SK-N-SH treated with all-trans-retinoic acid at 6 μM for 48 hours (cell line): ENCODE measurements around the gene BCAS4.

Experiments used
- ATAC-seq: fragments of 200-7000 bp; cut with Tn5 transposase; 3 replicates; pipeline ENCODE4 v1.9.1; 2020; ENCODE audit warnings: mild to moderate bottlenecking, moderate library complexity
- ARNTL ChIP-seq: fragments of 450-650 bp; formaldehyde crosslinking; IDR thresholded peaks from 2 replicates; pipeline ENCODE4 v1.5.0; 2020; ENCODE audit warnings: low read depth, mild to moderate bottlenecking, moderate library complexity, borderline replicate concordance
- BACH2 ChIP-seq: fragments of 250-450 bp; sonication (Bioruptor Pico); IDR thresholded peaks from 2 replicates; pipeline ENCODE4 v1.9.0; 2021; ENCODE audit warnings: mild to moderate bottlenecking, borderline replicate concordance
- ESRRG ChIP-seq: fragments of 250-450 bp; sonication (Bioruptor Pico); IDR thresholded peaks from 2 replicates; pipeline ENCODE4 v1.6.1; 2021; ENCODE audit warnings: mild to moderate bottlenecking
- GLIS3 ChIP-seq: fragments of 250-450 bp; sonication (Bioruptor Pico); IDR thresholded peaks from 2 replicates; pipeline ENCODE4 v1.5.0; 2020; ENCODE audit warnings: mild to moderate bottlenecking, moderate library complexity
- ISL1 ChIP-seq: fragments of 250-450 bp; sonication (Bioruptor Pico); IDR thresholded peaks from 2 replicates; pipeline ENCODE4 v2.1.2; 2022; ENCODE audit warnings: mild to moderate bottlenecking, moderate library complexity
- PPARA ChIP-seq: fragments of 250-450 bp; sonication (Bioruptor Pico); IDR thresholded peaks from 2 replicates; pipeline ENCODE4 v1.5.0; 2020; ENCODE audit warnings: mild to moderate bottlenecking, borderline replicate concordance
- SNAI2 ChIP-seq: fragments of 250-450 bp; sonication (Bioruptor Pico); IDR thresholded peaks from 2 replicates; pipeline ENCODE4 v1.5.0; 2020; ENCODE audit warnings: mild to moderate bottlenecking, moderate library complexity
- TCF4 ChIP-seq: fragments of 250-450 bp; sonication (Bioruptor Pico); IDR thresholded peaks from 2 replicates; pipeline ENCODE4 v1.8.0; 2021; ENCODE audit warnings: mild to moderate bottlenecking, moderate library complexity, borderline replicate concordance
- TOX ChIP-seq: fragments of 250-450 bp; sonication (Bioruptor Pico); IDR thresholded peaks from 2 replicates; pipeline ENCODE4 v1.8.0; 2021; ENCODE audit warnings: mild to moderate bottlenecking, moderate library complexity, borderline replicate concordance
- ZC3H10 ChIP-seq: fragments of 250-450 bp; sonication (Bioruptor Pico); IDR thresholded peaks from 2 replicates; pipeline ENCODE4 v1.5.1; 2021; ENCODE audit warnings: mild to moderate bottlenecking, moderate library complexity
- ZFP3 ChIP-seq: fragments of 250-450 bp; sonication (Bioruptor Pico); IDR thresholded peaks from 2 replicates; pipeline ENCODE4 v1.5.0; 2020; ENCODE audit warnings: mild to moderate bottlenecking, moderate library complexity
- ZFP30 ChIP-seq: fragments of 450-650 bp; formaldehyde crosslinking; IDR thresholded peaks from 2 replicates; pipeline ENCODE4 v1.5.0; 2022; ENCODE audit warnings: mild to moderate bottlenecking, moderate library complexity
- ZNF565 ChIP-seq: fragments of 450-650 bp; formaldehyde crosslinking; conservative IDR thresholded peaks from 2 replicates; pipeline ENCODE4 v1.5.0; 2020; ENCODE audit warnings: low read depth, mild to moderate bottlenecking, moderate library complexity
- ZNF70 ChIP-seq: fragments of 450-650 bp; formaldehyde crosslinking; IDR thresholded peaks from 2 replicates; pipeline ENCODE4 v1.5.0; 2020; ENCODE audit warnings: mild to moderate bottlenecking, moderate library complexity
- ZNF8 ChIP-seq: fragments of 450-650 bp; formaldehyde crosslinking; IDR thresholded peaks from 2 replicates; pipeline ENCODE4 v1.5.0; 2020; ENCODE audit warnings: mild to moderate bottlenecking, moderate library complexity
- TF ChIP-seq, protein P1 (sequence below): fragments of 250-450 bp; sonication (Bioruptor Pico); IDR thresholded peaks from 2 replicates; pipeline ENCODE4 v1.5.1; 2020; ENCODE audit warnings: low read depth, mild to moderate bottlenecking, moderate library complexity
- TF ChIP-seq, protein P2 (sequence below): fragments of 250-450 bp; sonication (Bioruptor Pico); IDR thresholded peaks from 2 replicates; pipeline ENCODE4 v1.8.0; 2020; ENCODE audit warnings: mild to moderate bottlenecking, moderate library complexity, borderline replicate concordance
- TF ChIP-seq, protein P3 (sequence below): fragments of 250-450 bp; sonication (Bioruptor Pico); IDR thresholded peaks from 2 replicates; pipeline ENCODE4 v1.5.0; 2020; ENCODE audit warnings: mild to moderate bottlenecking, moderate library complexity

Gene BCAS4

DNA sequence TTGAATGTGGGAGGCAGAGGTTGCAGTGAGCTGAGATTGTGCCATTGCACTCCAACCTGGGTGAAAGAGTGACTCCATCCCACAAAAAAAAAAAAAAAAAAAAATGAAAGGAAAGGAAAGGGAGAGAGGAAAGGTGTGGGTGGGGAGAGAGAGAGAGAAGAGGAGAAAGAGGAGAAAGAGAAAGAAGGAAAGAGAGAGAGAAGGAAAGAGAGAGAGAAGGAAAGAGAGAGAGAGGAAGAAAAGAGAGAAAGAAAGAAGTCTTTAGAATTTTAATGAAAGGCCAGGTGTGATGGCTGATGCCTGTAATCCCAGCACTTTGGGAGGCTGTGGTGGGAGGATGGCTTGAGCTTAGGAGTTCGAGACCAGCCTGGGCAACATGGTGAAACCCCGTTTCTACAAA is 7.7 kb upstream of the BCAS4 start:
- TF ChIP-seq TOX (CRISPR knock-in tag) (no peak), ZC3H10 (CRISPR knock-in tag) (no peak), ESRRG (no peak), TCF4 (CRISPR knock-in tag) (no peak), GLIS3 (CRISPR knock-in tag) (no peak), ZNF70 (no peak), ZFP3 (CRISPR knock-in tag) (no peak), ARNTL (no peak)
- TF ChIP-seq, protein P1, sequence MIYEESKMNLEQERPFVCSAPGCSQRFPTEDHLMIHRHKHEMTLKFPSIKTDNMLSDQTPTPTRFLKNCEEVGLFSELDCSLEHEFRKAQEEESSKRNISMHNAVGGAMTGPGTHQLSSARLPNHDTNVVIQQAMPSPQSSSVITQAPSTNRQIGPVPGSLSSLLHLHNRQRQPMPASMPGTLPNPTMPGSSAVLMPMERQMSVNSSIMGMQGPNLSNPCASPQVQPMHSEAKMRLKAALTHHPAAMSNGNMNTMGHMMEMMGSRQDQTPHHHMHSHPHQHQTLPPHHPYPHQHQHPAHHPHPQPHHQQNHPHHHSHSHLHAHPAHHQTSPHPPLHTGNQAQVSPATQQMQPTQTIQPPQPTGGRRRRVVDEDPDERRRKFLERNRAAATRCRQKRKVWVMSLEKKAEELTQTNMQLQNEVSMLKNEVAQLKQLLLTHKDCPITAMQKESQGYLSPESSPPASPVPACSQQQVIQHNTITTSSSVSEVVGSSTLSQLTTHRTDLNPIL (CRISPR knock-in tag): no peak
- TF ChIP-seq, protein P2, sequence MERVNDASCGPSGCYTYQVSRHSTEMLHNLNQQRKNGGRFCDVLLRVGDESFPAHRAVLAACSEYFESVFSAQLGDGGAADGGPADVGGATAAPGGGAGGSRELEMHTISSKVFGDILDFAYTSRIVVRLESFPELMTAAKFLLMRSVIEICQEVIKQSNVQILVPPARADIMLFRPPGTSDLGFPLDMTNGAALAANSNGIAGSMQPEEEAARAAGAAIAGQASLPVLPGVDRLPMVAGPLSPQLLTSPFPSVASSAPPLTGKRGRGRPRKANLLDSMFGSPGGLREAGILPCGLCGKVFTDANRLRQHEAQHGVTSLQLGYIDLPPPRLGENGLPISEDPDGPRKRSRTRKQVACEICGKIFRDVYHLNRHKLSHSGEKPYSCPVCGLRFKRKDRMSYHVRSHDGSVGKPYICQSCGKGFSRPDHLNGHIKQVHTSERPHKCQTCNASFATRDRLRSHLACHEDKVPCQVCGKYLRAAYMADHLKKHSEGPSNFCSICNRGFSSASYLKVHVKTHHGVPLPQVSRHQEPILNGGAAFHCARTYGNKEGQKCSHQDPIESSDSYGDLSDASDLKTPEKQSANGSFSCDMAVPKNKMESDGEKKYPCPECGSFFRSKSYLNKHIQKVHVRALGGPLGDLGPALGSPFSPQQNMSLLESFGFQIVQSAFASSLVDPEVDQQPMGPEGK (CRISPR knock-in tag): no peak
- ATAC-seq: no peak

DNA sequence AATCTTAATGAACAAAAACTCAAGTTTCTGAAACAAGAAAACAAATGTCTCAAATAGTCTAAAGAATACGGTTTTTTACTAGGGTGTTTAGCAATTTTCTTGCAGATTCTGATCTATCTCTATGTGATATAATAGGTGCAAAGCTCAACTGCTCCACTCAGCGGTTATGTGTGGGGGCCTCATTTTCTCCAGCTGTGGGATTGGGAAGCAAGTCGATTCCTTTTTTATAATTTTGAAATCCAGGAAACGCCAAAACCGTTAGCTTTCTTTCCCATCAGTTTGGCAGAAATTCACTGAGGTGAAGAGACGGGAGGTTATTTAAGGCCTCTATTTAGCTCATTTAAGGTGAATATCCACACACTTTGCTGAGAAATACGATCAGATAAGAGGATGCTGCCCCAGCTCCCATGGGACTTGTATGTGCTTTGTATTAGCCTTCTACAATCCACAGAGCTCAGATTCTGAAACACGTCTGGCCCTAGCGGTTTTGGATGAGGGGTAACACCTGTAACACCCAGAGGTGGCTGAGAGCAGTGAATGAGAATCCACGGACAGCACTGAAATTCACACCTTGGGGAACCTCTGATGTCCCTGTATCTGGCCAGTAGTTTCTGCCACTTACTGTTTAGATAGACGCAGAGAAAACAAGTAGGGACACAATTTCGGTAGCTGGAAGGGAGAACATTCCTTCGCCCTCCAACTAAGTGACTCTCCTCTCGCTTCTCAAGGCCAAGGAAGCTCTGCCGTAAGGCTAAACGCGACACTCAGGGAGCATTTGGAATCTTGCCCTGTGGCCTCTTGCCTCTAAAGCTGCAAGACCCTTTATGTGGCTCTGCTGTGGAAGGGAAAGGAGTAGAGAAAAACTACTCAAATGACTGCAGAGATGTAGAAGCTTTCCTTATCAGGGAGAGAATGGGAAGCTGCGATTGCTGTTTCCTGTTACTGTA is 6.5 kb upstream of the BCAS4 start:
- ATAC-seq: peak; percentile 59
- TF ChIP-seq, protein P1 (CRISPR knock-in tag): no peak
- TF ChIP-seq, protein P2 (CRISPR knock-in tag): no peak
- TF ChIP-seq ZNF565 (CRISPR knock-in tag) (no peak), ZNF8 (no peak), SNAI2 (CRISPR knock-in tag) (no peak), ISL1 (CRISPR knock-in tag) (no peak), BACH2 (CRISPR knock-in tag) (no peak), TOX (CRISPR knock-in tag) (no peak), TCF4 (CRISPR knock-in tag) (no peak)
- TF ChIP-seq, protein P3, sequence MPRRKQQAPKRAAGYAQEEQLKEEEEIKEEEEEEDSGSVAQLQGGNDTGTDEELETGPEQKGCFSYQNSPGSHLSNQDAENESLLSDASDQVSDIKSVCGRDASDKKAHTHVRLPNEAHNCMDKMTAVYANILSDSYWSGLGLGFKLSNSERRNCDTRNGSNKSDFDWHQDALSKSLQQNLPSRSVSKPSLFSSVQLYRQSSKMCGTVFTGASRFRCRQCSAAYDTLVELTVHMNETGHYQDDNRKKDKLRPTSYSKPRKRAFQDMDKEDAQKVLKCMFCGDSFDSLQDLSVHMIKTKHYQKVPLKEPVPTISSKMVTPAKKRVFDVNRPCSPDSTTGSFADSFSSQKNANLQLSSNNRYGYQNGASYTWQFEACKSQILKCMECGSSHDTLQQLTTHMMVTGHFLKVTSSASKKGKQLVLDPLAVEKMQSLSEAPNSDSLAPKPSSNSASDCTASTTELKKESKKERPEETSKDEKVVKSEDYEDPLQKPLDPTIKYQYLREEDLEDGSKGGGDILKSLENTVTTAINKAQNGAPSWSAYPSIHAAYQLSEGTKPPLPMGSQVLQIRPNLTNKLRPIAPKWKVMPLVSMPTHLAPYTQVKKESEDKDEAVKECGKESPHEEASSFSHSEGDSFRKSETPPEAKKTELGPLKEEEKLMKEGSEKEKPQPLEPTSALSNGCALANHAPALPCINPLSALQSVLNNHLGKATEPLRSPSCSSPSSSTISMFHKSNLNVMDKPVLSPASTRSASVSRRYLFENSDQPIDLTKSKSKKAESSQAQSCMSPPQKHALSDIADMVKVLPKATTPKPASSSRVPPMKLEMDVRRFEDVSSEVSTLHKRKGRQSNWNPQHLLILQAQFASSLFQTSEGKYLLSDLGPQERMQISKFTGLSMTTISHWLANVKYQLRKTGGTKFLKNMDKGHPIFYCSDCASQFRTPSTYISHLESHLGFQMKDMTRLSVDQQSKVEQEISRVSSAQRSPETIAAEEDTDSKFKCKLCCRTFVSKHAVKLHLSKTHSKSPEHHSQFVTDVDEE (CRISPR knock-in tag): no peak

DNA sequence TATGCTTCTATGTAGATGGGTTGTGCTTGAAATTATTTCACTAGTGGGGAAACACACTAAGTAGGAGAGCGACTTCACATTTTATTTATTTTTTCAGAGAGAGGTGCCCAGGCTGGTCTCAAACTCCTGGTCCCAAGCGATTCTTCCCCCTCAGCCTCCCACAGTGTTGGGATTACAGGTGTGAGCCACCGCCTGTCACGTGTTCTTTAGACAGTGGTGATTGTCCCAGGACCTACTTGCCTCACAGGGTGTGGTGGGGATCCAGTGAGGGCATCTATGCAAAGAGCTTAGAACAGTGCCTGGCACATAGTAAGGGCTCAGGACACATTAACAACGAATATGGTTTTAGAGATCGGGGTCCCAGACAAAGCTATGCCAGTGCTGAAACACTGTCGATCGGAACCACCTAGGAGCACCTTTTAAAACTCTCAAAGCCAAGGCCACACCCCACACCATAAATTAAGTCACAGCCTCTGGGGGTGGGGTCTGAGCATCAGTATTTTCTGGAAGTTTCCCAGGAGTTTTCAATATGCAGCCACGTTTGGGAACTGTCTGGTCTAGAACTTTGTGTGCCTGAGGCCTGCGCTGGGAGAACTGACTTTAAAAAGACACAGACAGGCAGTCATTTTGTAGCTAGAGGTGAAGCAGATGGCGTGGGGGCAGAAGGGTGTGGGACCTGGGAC is 4.8 kb upstream of the BCAS4 start:
- ATAC-seq: no peak
- TF ChIP-seq PPARA (CRISPR knock-in tag) (no peak), ZC3H10 (CRISPR knock-in tag) (no peak), ZFP30 (no peak), ZFP3 (CRISPR knock-in tag) (no peak), SNAI2 (CRISPR knock-in tag) (no peak), BACH2 (CRISPR knock-in tag) (no peak), ISL1 (CRISPR knock-in tag) (no peak)
- TF ChIP-seq, protein P2 (CRISPR knock-in tag): no peak
- TF ChIP-seq, protein P3 (CRISPR knock-in tag): no peak
- TF ChIP-seq, protein P1 (CRISPR knock-in tag): no peak
